ENCODE results near the gene GOT1. TPM values are rescaled to one million over a fixed set of nuclear protein-coding genes. Genes with fewer than 3 reads are reported as not detected.

GOT1 gene
- total RNA-seq, 1 experiment from 2014 or later: 65.7 TPM

DNA sequence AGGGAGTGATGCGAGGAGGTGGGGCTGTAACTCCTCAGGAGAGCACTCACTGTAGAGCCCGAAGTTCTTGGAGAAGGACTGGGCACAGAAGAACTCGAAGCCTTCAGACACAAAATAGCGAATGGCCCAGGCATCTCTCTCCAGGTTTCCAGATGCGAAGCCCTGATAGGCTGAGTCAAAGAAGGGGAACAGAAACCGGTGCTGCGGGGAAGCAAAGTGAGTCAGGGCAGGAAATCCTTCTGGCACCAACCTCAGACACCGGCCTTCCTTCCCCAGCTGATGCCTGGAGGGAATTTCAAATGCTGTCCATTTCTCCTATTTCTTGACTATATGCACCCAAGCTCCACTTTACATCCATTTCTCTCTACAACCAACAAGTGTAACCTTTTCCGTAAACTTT is 26.8 kb downstream of the GOT1 start:
- intact Hi-C loops (cut with micrococcal nuclease; ENCODE audit: unreplicated experiment): no loop called here
- BruUV-seq (replicated peaks): no TSS peak
- POLR2A ChIA-PET (ENCODE audit: low non-redundant PET): no interaction called here
- Histone ChIP-seq H3K9me3 (ENCODE audit: low read depth, low read length, poor library complexity, severe bottlenecking) (no peaks in the 10 kb centered on the region), H3K4me3 (ENCODE audit: low read depth, low read length, poor library complexity, severe bottlenecking) (no peak overlapping the region), H3K4me1 (ENCODE audit: insufficient read depth, low read length, poor library complexity, severe bottlenecking) (no peaks in the 10 kb centered on the region), H3K27ac (ENCODE audit: low read depth, low read length, poor library complexity, severe bottlenecking) (no peak overlapping the region), H3K27me3 (replicated peaks; ENCODE audit: insufficient read depth, low read depth, low read length, poor library complexity) (no peaks in the 10 kb centered on the region), H3K36me3 (ENCODE audit: insufficient read depth, low read length, poor library complexity, severe bottlenecking) (peaks cover 54% of the 10 kb centered on the region)
- DNase-seq (ENCODE audit: low spot score): no peak
- CTCF ChIA-PET: no interaction called here
- TF ChIP-seq, protein P1, sequence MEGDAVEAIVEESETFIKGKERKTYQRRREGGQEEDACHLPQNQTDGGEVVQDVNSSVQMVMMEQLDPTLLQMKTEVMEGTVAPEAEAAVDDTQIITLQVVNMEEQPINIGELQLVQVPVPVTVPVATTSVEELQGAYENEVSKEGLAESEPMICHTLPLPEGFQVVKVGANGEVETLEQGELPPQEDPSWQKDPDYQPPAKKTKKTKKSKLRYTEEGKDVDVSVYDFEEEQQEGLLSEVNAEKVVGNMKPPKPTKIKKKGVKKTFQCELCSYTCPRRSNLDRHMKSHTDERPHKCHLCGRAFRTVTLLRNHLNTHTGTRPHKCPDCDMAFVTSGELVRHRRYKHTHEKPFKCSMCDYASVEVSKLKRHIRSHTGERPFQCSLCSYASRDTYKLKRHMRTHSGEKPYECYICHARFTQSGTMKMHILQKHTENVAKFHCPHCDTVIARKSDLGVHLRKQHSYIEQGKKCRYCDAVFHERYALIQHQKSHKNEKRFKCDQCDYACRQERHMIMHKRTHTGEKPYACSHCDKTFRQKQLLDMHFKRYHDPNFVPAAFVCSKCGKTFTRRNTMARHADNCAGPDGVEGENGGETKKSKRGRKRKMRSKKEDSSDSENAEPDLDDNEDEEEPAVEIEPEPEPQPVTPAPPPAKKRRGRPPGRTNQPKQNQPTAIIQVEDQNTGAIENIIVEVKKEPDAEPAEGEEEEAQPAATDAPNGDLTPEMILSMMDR (conservative IDR thresholded peaks at IDR 0.05; ENCODE audit: low read depth, low read length): no peak
- no peak for TF ChIP-seq EZH2 (IDR thresholded peaks at IDR 0.05; ENCODE audit: borderline replicate concordance, low read depth, low read length, poor library complexity, severe bottlenecking)

DNA sequence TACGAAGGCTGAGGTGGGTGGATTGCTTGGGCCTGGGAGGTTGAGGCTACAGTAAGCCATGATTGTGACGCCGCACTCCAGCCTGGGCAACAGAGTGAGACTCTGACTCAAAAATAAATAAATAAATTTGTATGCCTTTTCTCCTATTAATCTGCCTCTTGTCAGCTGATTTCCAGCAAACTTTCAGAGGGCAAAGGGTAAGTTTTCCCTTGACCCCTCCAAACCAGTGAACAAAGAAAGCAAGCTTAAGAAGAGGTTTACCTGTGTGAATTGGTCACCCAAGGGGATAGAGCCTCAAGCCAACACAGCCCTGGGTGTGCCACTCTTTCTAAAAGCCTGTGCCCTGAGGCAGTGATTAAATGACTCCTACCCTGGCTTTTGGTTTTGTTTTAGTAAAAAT is 30.8 kb downstream of the GOT1 start:
- no peak for DNase-seq (ENCODE audit: low spot score)
- no TSS peak for BruUV-seq (replicated peaks)
- ChIA-PET CTCF (no interaction called here), POLR2A (ENCODE audit: low non-redundant PET) (no interaction called here)
- H3K4me1 ChIP-seq (ENCODE audit: insufficient read depth, low read length, poor library complexity, severe bottlenecking): no peaks in the 10 kb centered on the region
- H3K9me3 ChIP-seq (ENCODE audit: low read depth, low read length, poor library complexity, severe bottlenecking): no peaks in the 10 kb centered on the region
- no peak overlapping the region for H3K27ac ChIP-seq (ENCODE audit: low read depth, low read length, poor library complexity, severe bottlenecking)
- TF ChIP-seq, protein P1 (conservative IDR thresholded peaks at IDR 0.05; ENCODE audit: low read depth, low read length): no peak
- TF ChIP-seq EZH2 (IDR thresholded peaks at IDR 0.05; ENCODE audit: borderline replicate concordance, low read depth, low read length, poor library complexity, severe bottlenecking): no peak
- peaks cover 51% of the 10 kb centered on the region for H3K36me3 ChIP-seq (ENCODE audit: insufficient read depth, low read length, poor library complexity, severe bottlenecking)
- H3K4me3 ChIP-seq (ENCODE audit: low read depth, low read length, poor library complexity, severe bottlenecking): no peak overlapping the region
- H3K27me3 ChIP-seq (replicated peaks; ENCODE audit: insufficient read depth, low read depth, low read length, poor library complexity): no peaks in the 10 kb centered on the region
- intact Hi-C loops (cut with micrococcal nuclease; ENCODE audit: unreplicated experiment): no loop called here

DNA sequence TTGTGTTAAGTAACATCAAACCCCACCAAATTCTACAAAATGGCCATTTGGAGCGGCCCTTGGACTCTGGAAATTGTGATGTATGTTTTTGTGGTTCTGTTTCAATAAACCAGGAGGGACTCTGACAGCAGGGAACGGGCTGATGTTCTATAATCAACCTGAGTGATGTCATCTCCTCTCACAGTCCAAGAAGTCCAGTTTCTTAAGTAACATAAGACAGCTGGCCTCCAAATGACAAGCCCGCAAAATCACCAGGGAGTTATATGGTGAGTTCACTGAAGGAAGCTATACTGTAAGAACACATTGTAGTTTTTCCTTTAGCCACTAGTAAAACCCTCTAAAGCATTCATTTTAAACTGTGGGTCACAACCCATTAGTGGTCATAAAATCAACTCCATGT is 34.0 kb downstream of the GOT1 start:
- H3K27me3 ChIP-seq (replicated peaks; ENCODE audit: insufficient read depth, low read depth, low read length, poor library complexity): no peaks in the 10 kb centered on the region
- no peak for TF ChIP-seq EZH2 (IDR thresholded peaks at IDR 0.05; ENCODE audit: borderline replicate concordance, low read depth, low read length, poor library complexity, severe bottlenecking)
- TF ChIP-seq, protein P1 (conservative IDR thresholded peaks at IDR 0.05; ENCODE audit: low read depth, low read length): no peak
- H3K4me1 ChIP-seq (ENCODE audit: insufficient read depth, low read length, poor library complexity, severe bottlenecking): no peaks in the 10 kb centered on the region
- no peak overlapping the region for H3K4me3 ChIP-seq (ENCODE audit: low read depth, low read length, poor library complexity, severe bottlenecking)
- H3K36me3 ChIP-seq (ENCODE audit: insufficient read depth, low read length, poor library complexity, severe bottlenecking): peaks cover 31% of the 10 kb centered on the region
- ChIA-PET POLR2A (ENCODE audit: low non-redundant PET) (no interaction called here), CTCF (no interaction called here)
- intact Hi-C loops (cut with micrococcal nuclease; ENCODE audit: unreplicated experiment): no loop called here
- no peak for DNase-seq (ENCODE audit: low spot score)
- no peaks in the 10 kb centered on the region for H3K9me3 ChIP-seq (ENCODE audit: low read depth, low read length, poor library complexity, severe bottlenecking)
- H3K27ac ChIP-seq (ENCODE audit: low read depth, low read length, poor library complexity, severe bottlenecking): no peak overlapping the region
- BruUV-seq (replicated peaks): no TSS peak

All from A673 (cell line).